Tibial nerve (tissue), 4 donors: ENCODE results near the gene CLMN. TPM values are rescaled to one million over a fixed set of nuclear protein-coding genes. Genes with fewer than 3 reads are reported as not detected.

Experiments used
- DNase-seq, 2 donors: peaks; one replicate each; pipeline ENCODE4 v3.0.0-alpha.2; 2019; ENCODE audit warnings: low spot score in 2 of 2
- H3K27ac ChIP-seq, 4 donors: fragments of 200-600 bp; sonication (generic) in 3 of 4; one replicate each; pipeline ENCODE4 v1.5.1; 2017 to 2019; ENCODE audit warnings: mild to moderate bottlenecking in 1 of 4
- H3K27me3 ChIP-seq, 2 donors: fragments of 200-600 bp; sonication (generic) in 1 of 2; one replicate each; pipeline versions ENCODE4 v1.5.1 to v1.6.0; 2017 to 2019
- H3K36me3 ChIP-seq, 3 donors: fragments of 200-600 bp; sonication (generic); one replicate each; pipeline ENCODE4 v1.5.1; 2018 to 2019
- H3K4me1 ChIP-seq, 4 donors: fragments of 200-600 bp; sonication (generic) in 3 of 4; one replicate each; pipeline ENCODE4 v1.5.1; 2017 to 2019
- H3K4me3 ChIP-seq, 4 donors: fragments of 200-600 bp; sonication (generic) in 3 of 4; one replicate each; pipeline ENCODE4 v1.5.1; 2017 to 2019; ENCODE audit warnings: mild to moderate bottlenecking in 1 of 4, moderate library complexity in 1 of 4
- H3K9me3 ChIP-seq, 4 donors: fragments of 200-600 bp; sonication (generic) in 3 of 4; one replicate each; pipeline ENCODE4 v1.5.1; 2017 to 2019
- EP300 ChIP-seq, 2 donors: sonication (generic); formaldehyde crosslinking; IDR thresholded peaks; one replicate each; pipeline ENCODE4 v1.6.1; 2017; ENCODE audit warnings: antibody characterized with exemption in 2 of 2, mild to moderate bottlenecking in 1 of 2
- POLR2A ChIP-seq, 2 donors: fragments of 450-650 bp; IDR thresholded peaks; one replicate each; pipeline ENCODE4 v1.6.1; 2017; ENCODE audit warnings: antibody characterized with exemption in 2 of 2, mild to moderate bottlenecking in 2 of 2, moderate library complexity in 2 of 2
- WGBS, 2 donors: methylation state at CpG; one replicate each; pipeline ENCODE4 v1.1.5; 2018; 5-methylcytosine and 5-hydroxymethylcytosine counted together
- total RNA-seq, 4 donors: library from RNA; depleted of rRNA; stranded (reverse); fragments of >200 nt; gene quantifications; one replicate each; pipeline ENCODE4 v1.1.0, GENCODE V29; 2016
- TF ChIP-seq, protein P1 (sequence below), 5 experiments: fragments of 200-600 bp in 3 of 5; fragments of 450-650 bp in 2 of 5; sonication (generic) in 3 of 5; IDR thresholded peaks; one replicate each; pipeline ENCODE4 v1.5.1; 2016 to 2019; ENCODE audit warnings: antibody characterized with exemption in 5 of 5, mild to moderate bottlenecking in 3 of 5, moderate library complexity in 2 of 5

CLMN gene
- total RNA-seq, 4 donors from 2014 or later, result 31.2 to 49.8 (median 40.9) TPM

DNA sequence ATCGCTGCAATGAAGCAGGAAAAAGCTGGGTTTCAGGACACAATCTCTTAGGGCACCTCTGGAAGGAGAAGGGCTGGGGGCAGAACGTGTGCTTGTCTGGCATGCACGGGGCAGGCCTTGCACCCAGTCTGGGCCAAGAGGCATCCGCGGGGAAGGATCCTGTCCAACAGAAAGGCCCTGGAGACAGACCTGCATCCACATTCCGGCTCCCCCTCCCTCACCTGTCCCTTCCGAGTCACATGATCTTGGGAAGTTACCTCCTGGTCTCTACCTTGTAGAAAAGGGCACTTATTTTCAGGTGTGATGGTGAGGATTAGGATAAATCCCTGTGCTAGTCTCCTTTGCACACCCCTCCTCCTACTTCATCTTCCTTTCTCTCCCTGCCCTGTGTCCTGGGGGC is 25.4 kb downstream of the CLMN start:
- Histone ChIP-seq H3K9me3 (peaks cover 0 to 13% (median 0%) of the 10 kb centered on the region in 4 donors), H3K27ac (peak overlapping the region in 1 of 4 donors; percentile 40), H3K27me3 (no peaks in the 10 kb centered on the region), H3K36me3 (peaks cover 0 to 9% (median 0%) of the 10 kb centered on the region in 3 donors), H3K4me3 (no peak overlapping the region), H3K4me1 (peaks cover 0 to 28% (median 23%) of the 10 kb centered on the region in 4 donors)
- no peak for TF ChIP-seq EP300 (IDR thresholded peaks at IDR 0.05)
- TF ChIP-seq, protein P1, sequence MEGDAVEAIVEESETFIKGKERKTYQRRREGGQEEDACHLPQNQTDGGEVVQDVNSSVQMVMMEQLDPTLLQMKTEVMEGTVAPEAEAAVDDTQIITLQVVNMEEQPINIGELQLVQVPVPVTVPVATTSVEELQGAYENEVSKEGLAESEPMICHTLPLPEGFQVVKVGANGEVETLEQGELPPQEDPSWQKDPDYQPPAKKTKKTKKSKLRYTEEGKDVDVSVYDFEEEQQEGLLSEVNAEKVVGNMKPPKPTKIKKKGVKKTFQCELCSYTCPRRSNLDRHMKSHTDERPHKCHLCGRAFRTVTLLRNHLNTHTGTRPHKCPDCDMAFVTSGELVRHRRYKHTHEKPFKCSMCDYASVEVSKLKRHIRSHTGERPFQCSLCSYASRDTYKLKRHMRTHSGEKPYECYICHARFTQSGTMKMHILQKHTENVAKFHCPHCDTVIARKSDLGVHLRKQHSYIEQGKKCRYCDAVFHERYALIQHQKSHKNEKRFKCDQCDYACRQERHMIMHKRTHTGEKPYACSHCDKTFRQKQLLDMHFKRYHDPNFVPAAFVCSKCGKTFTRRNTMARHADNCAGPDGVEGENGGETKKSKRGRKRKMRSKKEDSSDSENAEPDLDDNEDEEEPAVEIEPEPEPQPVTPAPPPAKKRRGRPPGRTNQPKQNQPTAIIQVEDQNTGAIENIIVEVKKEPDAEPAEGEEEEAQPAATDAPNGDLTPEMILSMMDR (IDR thresholded peaks at IDR 0.05), result no peak
- TF ChIP-seq POLR2A (IDR thresholded peaks at IDR 0.05), result no peak
- no peak for DNase-seq
- WGBS, 2 donors, result 85 to 97% methylated on average over 7 of the region's 7 CpGs

DNA sequence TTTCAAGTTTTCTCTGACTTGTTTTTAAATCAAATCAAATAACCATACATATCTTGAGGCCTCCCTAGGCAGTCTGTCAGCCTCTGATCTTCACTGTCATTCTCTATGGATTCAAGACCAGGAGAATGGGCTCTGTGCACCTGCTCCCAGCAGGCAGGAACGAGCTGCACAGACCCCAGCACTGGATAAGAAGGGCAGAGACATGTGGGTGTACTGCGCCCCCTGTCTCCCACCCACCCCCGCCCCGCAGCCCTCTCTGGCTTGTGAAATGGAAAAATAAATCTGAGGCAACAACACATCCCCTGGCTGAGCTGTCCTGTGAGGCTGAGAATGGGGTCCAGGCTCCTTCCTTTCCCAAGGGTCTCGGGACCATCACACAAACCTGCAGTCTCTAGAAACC is 26.3 kb downstream of the CLMN start:
- WGBS, 2 donors, result 75 to 82% methylated on average over 5 of the region's 5 CpGs
- Histone ChIP-seq H3K9me3 (peaks cover 0 to 13% (median 0%) of the 10 kb centered on the region in 4 donors), H3K4me1 (peaks cover 0 to 28% (median 23%) of the 10 kb centered on the region in 4 donors), H3K27ac (peak overlapping the region in 2 of 4 donors; percentile 40 to 51), H3K36me3 (peaks cover 0 to 9% (median 0%) of the 10 kb centered on the region in 3 donors), H3K4me3 (no peak overlapping the region), H3K27me3 (no peaks in the 10 kb centered on the region)
- TF ChIP-seq EP300 (IDR thresholded peaks at IDR 0.05) (no peak), POLR2A (IDR thresholded peaks at IDR 0.05) (no peak)
- TF ChIP-seq, protein P1 (IDR thresholded peaks at IDR 0.05), result no peak
- DNase-seq, result no peak

DNA sequence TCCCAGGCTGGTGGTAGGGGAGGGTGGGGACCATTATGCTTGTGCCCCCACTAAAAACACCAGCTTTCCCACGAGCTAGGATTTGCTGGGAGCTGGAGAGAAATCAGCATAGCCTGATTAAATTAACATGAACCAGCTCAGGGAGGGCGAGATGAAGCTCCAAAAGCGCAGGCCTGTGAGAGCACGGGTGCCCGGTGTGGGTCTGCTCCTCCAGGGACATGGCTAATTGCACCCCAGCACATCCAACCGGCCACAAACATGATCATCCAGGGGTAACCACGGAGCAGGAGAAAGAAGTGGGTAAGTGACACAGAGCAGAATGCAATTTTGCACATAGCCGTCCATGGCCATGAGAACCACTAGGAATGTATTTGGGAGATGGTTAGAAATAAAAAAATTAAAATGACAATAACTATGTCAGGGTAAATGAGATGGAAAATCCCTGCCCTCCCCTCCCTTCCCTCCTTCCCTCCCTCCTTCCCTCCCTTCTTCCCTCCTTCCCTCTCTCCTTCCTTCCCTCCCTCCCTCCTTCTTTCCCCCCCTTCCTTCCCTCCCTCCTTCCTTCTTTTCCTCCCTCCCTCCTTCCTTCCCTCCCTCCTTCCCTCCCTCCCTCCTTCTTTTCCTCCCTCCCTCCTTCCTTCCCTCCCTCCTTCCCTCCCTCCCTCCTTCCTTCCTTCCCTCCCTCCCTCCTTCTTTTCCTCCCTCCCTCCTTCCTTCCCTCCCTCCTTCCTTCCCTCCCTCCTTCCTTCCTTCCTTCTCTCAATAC is 26.9 kb downstream of the CLMN start:
- Histone ChIP-seq H3K4me1 (peaks cover 0 to 26% (median 19%) of the 10 kb centered on the region in 4 donors), H3K27ac (peak overlapping the region in 2 of 4 donors; percentile 69 to 79), H3K9me3 (peaks cover 0 to 13% (median 0%) of the 10 kb centered on the region in 4 donors), H3K4me3 (no peak overlapping the region), H3K27me3 (no peaks in the 10 kb centered on the region), H3K36me3 (peaks cover 0 to 9% (median 0%) of the 10 kb centered on the region in 3 donors)
- no peak for TF ChIP-seq EP300 (IDR thresholded peaks at IDR 0.05)
- TF ChIP-seq POLR2A (IDR thresholded peaks at IDR 0.05), result no peak
- TF ChIP-seq, protein P1 (IDR thresholded peaks at IDR 0.05), result no peak
- no peak for DNase-seq
- 61 to 66% methylated on average over 8 of the region's 8 CpGs for WGBS, 2 donors

DNA sequence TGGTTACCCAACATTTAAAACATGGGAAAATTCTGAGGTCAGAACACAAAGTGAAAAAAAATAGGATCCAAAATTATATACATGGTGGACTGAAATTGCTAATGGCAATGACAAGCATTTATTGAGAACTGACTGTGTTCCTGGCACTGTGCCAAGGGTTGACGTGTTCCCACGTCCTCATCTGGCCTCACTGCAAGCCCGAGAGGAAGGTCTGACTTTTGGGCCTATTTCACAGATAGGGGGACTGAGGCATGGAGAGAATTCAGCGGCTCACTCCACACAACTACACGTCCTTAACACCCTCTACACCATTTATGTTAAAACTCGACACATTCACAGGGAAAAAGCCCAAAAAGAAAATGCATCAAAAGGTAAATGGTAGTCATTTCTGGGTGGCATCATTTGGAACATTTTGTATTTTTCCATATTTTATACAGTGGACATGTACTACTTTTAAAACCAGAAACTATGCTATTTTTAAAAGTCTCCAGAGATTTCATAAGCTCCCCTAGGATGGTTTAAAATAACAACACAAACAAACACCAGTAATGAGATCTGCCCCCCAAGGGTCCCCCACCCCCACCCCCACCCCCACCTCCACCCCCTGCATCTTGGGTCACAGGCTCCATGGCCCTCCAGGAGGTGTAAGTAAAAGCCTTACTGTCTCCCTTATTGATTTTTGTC is 27.7 kb downstream of the CLMN start:
- DNase-seq, result peak; percentile 43 to 65
- 39 to 48% methylated on average over 6 of the region's 6 CpGs for whole genome bisulfite sequencing, 2 donors
- Histone ChIP-seq H3K36me3 (peaks cover 0 to 9% (median 0%) of the 10 kb centered on the region in 3 donors), H3K9me3 (peaks cover 0 to 13% (median 0%) of the 10 kb centered on the region in 4 donors), H3K4me3 (no peak overlapping the region), H3K4me1 (peaks cover 0 to 26% (median 18%) of the 10 kb centered on the region in 4 donors), H3K27ac (peak overlapping the region in 3 of 4 donors; percentile 28 to 79 (median 69)), H3K27me3 (no peaks in the 10 kb centered on the region)
- TF ChIP-seq EP300 (IDR thresholded peaks at IDR 0.05) (peak; percentile 46 to 59), POLR2A (IDR thresholded peaks at IDR 0.05) (no peak)
- TF ChIP-seq, protein P1 (IDR thresholded peaks at IDR 0.05), result no peak
